Measurements from ENCODE around the gene SLC15A4.
"Not testable (repeated sequence)": the region's sequence is repeated elsewhere in the genome, so short reads cannot be mapped to it uniquely, and the experiment has no call there.

Gene SLC15A4

DNA sequence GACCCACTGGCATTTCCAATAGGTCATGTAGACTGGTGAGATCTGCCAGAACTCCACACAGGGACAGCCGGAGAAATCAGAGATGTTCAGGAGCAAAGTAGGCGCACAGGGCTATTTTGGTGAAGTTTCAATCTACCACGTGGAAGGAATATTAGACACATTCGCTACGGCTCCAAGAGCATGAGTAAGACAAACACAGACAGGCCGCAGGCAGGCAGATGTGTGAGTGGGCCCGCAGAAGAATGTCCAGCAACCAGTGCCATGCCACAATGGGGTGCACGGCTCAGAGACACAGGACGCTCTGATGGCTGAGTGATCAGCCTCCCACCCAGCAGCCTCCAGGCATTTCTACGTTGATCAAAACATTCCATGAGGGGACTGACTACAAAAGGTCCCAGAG lies 10.4 kb downstream of the SLC15A4 start:
- no peak for DNase-seq

DNA sequence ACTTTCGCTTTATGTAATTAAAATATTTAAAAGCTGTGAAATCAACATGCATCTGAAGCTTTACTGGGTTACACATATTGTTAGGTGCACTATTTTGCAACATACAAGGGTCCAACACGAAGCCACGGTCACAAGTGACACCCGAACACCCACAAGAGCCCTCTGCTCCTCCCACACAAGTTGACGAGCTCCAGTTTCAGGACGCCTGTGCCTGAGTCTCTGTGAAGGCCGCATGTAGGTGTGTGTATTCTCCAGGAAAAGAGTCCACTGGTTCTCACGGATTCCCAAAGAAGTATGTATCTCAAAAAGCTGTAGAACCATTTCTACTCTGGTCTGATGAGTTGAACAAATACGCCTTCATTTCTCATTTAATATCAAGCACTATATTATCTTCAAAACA lies 12.0 kb downstream of the SLC15A4 start:
- no peak for DNase-seq

DNA sequence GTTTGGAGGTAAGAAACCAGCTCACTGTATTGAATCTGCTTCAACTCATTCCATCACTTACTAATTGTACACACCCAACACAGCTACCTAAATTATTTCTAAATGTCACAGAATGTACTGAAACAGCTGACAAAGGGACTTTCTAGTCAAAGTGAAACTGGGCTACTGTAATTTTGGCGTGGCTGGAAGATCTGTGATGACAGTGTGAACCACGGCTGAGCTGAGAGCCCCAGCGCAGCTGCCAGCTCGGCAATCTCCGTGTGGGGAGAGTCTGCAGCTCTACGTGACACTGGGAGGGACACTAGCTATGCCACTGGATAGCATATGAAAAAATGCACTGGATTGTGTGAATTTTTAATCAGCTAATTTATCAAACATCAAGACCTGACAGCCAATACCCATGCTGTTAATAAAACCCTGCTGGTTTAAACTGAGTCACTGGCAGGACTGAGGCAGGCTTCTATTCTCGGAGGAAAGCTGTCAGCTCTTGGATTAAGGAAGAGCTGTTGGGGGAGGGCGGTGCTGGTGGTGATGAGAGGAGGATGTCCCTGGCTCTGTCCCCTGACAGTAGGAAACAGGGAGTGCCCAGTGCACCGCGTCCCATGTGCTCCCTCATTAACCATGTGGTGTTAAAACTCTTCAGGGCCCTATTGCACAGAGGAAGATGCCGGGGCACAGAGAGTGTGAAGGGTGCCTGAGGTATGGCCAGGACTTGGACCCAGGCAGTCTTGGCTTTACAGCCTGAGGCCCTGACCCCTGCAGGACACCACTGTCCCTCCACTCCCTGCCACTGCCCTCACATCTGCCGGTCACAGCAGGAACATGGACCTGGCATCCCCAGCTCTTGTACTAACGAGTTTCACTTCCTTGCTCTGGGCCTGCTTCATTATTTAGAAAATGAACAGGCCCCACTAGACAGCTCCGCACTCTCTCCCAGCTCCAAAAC lies 13.3 kb downstream of the SLC15A4 start:
- DNase-seq: no peak

DNA sequence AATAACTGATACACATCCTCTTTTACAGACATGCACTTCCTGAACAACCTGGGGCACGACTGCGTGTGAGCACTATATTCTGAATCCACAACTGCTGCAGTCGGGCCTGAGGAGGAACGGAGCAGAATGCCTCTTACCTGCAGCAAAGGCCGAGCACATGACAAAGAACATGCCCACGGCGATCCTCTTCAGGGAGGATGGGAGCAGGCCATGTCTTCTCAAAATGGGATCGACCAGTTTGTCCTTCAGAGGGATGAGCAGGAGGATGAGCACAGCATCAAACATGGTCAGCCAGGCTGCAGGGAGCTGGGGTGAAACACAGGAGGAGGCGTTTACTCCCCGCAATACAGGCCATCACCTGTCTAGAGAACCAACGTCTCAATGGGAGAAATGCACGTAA lies 15.1 kb downstream of the SLC15A4 start:
- DNase-seq: no peak

DNA sequence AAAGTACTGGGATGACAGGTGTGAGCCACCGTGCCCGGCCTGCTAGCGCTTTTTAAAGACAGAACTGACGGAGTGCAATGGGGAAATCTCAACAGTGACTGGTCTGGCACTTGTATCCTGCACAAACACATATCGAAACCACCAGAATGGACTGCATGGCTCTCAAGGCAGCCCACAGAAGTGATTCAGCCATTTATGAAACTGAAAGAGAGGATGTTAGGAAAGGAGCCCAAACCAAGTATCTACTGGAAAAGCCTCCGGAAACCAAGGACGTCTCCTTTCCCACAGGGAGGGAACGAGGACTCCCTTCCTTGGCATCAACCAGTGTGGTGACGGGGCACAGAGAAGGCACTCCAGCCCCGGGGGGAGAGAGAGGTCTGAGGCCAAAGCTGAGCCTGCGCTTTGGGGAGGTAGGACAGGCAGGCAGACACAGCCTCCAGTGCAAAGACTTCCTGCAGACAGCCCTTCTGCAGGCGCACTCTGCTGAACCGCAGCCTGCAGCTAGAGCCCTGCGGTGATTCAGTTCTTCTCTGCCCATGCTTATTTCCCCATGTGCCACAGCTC lies 16.5 kb downstream of the SLC15A4 start:
- no peak for DNase-seq

DNA sequence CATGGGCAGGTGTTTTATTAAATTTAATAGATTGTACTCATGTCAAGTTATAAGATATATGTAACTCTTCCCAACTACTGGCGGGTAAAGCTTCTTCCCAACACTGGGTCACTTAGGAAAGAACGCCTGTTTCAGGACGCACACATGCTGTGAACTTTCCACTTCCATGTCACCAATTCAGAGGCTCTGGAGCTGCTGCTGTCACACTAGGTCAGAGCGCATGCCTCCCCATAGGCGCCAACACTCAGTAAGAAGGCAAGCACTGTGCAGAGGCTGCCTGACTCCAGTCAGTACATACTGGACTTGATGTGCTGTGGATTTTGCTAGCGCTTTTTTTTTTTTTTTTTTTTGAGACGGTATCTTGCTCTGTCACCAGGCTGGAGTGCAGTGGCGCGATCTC lies 17.2 kb downstream of the SLC15A4 start:
- no peak for DNase-seq

DNA sequence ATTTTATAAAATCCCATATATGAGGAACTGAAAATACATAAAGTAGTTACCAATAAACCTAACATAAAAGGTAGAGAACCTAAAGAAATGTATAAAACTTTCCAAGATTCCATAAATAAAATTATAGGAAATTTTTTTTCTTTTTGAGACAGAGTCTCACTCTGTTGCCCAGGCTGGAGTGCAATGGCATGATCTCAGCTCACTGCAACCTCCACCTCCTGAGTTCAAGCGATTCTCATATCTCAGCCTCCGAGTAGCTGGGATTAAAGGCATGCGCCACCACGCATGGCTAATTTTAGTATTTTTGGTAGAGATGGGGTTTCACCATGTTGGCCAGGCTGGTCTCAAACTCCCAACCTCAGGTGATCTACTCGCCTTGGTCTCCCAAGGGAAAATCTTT lies 18.4 kb downstream of the SLC15A4 start:
- not testable (repeated sequence) for DNase-seq

DNA sequence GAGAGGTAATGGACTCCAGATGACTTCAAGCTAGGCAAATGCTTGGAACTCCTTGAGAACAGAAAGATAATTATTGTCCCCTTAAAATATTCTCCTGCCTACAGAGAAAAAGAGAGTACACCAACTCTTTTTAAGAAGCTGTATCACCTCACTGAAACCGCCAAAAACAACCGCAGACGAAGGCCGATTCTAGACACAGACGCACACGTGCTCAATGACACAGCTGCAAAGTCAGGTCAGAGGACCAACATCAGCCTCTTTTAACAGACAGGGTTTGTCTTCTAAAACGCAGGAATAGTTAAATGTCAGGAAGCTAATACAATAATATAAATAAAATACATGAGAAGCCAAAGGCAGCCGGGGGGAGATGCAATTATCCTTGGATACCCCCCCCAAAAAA lies 19.0 kb downstream of the SLC15A4 start:
- DNase-seq: no peak

DNA sequence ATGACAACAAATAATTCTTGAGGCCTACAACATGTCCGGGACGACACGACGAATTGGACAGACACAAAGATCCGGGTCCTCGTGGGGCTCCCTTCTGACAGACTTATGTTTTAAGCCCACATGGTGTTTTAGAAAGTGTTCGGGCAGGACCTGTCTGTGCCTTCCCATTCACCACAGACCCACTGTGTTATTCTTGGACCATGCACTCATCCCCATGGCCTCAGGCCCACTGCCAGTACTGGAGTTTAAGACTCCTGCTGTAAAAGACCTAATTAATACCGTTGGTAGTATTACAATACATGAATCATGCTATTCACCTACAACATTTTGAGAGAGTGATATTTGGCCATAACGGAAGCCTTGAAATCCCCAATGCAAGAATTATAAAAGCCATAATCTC lies 20.0 kb downstream of the SLC15A4 start:
- DNase-seq: no peak

DNA sequence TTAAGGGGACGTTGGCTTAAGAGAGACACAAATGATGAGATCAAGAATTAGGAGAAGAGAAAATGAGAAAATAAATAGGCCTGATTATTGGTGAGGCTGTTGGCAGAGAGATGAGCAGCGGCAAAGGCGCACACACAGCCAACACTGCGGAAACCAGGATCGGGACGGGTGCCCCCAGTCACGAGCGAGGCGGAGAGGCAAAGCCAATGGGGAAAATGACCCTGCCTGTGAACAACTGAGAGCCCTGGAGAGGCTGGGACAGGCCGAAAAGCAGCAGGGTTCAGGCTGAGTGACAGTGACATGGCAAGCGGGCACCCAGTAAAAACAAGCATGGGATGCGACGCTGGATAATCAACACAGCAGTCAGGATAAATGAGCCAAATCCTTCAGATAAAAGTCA lies 21.0 kb downstream of the SLC15A4 start:
- no peak for DNase-seq

DNA sequence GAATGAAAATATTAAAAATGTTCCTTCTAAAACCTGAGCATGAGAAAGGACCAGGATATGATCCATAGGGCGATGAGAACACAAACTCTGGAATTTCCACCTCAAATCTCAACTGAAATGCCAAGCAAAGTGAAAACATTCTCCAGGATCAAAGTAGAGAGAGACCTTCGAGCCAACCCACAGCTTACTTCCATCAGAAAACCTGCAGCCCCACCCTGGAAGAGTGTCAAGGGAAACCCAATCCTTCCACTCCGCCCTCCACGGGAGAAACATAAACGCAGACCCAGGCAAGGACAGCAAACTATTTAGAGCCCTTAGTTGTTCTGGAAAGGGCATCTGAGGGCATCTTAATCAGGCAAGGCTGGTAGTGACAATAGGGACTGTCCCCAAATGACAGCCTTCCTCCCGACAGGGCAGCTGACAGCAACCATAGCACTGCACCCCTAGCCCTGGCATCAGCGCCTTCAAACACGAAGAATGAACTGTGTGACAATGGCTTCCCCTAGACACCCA lies 21.8 kb downstream of the SLC15A4 start:
- DNase-seq: no peak

DNA sequence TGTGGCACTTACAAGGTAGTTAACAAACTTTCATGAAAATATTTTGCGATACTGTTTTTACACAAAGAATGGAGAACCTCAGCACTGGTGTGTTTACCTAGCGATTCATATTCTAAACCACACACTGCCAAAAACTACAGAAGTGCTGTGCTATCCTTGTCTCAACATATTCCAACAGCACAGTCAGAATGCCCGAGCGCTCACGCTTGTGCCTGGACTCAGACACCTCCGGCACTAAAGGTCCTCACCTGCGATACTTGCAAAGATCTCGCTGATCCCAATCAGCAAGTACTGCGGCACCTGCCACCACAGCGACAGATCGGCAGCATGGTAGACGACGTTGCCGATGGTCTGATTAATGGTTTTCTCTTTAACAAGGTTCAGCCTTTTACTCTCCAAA lies 23.2 kb downstream of the SLC15A4 start:
- no peak for DNase-seq

DNA sequence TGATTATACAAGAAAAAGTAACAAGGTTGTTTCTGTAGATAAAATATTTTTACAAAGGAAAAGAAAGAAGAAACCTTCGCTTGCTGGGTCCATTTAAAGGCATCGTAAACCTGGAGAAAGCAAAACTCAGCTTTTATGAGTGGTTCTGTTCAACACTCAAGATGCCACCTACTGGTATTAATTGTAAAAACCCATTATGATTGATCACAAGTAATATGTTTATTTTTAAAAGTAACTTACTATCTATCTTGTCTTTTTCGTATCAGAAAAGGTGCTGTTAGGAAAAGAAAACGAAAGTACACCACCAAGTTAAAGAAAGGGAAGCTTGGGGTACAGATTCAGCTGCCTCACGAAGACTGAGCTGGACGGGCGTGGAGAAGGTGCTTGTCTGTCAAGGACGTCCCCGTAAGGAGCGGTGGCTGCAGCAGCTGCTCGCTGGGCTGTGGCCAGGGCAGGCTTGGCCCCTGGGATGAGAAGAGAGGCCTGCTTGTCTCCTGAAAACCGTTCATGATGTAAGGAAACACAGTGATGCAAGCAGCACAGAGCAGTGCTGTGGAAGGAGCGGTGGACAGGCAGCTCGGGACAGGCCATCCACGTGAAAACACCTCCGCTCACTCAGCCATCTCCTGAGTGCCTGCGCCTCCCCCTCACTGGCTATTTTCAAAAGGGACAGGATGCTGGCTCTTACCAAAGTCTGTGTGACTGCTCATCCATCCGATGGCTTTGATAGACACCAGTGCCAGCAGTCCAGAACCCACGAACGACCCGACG lies 25.0 kb downstream of the SLC15A4 start:
- no peak for DNase-seq

DNA sequence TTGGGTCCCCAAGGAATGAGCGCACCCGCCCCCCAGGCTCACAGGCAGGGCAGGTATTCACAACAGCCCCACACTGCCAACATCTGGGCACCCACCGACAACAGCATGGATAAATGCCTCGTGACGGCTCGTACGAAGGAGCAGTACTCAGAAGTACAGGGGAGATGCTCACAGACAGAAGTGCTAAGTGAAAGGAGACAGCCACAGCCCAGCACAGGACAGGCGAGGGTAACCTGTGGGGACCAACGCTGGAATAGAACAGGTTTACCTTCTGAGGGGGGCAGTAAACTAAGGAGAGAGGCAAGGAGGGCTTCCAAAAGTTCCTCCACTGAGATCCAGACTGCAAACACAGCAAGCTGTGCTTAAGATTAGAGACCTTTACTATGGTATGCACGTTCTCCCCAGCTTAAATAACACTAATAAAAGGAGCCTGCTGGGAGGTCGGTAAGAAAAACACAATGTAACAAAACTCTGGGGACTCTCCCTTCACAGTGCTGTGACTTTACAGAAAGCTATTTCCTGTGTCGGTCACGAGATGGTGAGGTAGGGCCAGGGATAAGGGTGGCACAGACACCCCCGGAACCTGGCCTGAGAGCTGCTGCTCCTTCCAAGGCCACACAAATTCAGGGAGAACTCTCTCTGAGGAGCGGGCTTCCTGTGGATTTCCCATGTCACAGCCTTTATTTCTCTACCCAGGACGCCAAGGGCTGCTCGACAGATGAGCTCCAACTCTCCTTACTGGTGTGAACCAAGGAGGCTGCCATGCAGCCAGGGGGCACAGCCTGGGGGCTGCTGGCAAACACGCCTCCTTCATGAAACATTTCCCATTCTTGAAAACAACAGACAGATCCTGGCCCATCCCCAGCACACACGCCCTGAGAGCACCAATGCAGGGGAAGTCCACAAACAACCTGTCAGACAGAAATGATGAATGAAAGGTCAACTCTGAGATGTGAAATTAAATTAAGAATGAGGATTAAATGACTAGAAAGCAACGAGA lies 26.3 kb downstream of the SLC15A4 start:
- DNase-seq: no peak

DNA sequence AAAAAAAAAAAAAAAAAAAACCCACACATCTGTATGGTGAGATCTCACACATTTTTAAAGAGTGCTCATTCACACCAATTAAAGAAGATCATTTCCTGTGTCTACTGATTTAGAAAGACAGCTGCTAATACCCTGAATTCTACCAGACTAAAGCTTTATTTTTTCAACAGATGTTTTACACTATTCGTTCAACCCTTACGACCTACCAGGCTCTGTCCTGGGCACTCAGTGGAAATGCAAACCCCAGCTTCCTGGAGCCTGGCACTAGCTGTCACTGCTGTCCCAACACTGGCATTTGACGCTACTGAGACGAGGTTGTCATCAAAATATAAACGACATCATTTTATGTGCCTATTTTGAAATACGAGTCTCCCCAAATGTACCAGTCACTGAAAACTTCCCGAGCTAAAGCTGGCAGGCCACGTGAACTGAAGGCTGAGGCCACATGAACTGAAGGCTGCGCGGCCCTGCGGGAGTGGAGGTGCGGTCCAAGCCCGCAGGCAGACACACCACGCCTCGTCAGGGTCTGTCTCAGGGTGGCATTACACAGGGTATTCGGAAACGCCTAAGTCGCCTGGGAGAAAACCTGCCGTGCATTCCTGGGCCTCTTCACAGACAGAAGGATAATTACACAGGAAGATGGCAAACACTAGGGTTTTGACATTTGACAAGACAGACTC lies 27.2 kb downstream of the SLC15A4 start:
- no peak for DNase-seq

DNA sequence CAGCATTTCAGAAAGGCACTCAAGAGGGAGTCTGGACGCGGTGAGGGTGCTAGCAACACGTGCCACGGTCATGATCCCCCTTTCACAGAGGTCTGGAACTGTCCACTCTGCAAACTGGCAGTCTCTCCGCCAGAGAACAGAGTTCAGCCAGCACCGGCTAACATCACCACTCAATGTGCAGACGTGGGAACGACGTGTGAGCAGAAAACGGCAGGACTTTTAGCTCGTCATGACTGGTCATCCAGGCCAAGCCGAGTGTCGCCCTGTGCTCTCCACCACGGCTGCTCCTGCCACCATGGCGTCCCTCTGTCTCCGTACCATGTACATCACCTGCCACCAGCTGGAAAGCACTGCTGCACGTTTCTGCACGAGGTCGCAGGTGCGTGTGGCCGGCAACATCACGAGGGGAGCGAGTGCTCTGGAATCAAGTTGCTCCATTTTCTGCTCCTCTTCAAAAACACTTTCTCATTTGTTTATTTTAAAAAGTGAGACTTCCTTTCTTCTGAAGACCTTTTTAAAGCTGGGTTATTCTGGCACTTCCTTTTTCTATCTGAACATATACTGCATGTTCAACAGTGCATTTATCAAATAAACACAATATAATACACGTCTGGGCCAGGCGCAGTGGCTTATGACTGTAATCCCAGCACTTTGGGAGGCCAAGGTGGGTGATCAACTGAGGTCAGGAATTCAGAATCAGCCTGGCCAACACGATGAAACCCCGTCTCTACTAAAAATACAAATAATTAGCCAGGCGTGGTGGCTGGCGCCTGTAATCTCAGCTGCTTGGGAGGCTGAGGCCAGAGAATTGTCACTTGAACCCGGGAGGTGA lies 28.0 kb downstream of the SLC15A4 start:
- DNase-seq: no peak

DNA sequence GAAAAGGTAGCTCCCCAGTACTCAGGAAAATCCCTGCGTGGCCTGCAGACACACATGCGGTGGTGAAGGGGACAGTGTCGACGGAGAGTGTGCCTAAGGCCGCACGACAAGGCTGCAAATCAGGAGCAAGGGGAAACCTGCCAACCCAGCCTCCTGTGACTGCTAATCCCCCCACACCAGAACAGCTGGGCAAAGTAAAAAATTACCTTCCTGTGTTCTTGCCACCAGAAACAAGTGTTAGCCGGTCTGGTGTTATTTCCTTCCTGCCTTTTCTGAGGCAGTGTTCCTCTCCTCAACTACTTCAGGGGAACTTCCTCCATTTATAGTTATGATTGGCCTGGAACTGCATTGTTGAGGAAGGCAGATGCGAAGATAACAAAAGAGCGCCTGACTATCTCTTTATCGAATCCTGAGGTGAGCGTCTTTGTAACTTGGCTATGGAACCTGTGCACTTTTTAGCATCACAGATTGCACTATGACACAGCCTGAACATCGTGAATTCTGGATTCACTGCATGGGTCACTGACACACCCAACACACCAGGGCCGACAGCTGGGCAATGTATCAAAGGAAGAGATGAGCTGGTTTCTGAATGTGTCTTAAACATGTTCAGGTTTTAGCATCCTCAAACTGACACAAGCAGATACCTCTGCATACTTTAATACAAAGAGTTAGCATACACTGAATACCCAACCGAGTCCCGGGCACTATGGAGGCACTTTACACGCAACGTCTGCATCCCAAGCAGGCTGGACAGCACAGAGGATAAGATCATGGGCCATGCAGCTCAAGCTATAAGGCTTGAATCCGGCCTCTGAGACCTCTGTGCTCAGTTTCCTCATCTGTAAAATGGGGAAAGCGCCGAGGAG lies 28.9 kb downstream of the SLC15A4 start:
- DNase-seq: no peak

DNA sequence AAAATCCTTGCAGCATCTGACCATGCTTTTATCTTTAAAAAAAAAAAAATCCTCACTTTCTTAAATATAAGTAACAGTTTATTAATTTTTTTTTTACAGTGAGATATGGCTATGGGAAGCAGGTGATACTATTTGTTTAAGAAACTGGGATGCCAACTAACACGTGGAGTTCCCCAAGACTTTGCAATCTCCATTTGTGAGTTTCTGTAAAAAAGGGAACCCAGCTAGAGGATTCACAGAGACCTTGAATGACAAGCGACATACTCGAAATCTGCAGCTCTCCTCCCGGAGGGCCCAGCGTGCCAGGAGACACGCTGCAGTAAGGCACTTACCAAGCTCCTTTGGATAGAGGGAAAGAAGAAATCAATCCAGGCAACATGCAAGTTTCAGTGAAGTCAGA lies 30.1 kb downstream of the SLC15A4 start:
- no peak for DNase-seq

DNA sequence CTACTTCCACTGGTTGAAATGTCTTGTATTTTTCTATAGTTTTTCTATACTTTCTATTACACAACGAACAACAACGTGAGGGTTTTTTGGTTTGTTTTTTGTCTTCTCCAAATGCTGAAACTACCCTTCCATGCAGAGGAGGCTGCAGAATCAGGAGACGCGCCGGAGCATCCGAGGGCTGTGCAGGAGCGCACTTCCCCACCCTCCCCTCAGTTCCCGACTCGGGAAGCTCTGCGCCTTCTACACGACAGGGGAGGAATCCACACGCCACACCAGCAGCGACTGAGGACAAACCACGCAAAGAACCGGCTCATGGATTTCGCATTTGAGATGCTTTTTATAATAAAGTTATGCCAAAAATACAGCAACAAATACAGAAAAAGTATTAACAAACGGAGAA lies 30.9 kb downstream of the SLC15A4 start:
- no peak for DNase-seq

DNA sequence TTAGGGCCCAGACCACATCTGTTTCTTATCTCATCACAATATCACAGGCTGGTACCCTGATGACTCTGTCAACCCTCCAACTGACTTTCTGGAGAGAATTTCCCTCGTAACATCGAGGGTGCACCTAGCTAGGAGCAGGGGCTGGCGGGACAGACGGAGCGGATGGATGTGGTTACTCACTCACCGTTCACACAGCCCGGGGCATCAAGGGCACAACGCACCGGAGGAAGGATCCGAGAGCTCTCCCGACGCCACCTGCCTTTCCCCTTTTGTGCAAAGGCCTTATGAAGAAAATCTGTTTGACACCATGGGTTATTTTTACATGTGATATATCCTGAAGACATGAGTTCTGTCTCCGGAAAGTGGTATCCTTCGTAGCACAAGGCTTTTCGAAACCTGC lies 31.4 kb downstream of the SLC15A4 start:
- no peak for DNase-seq

Data from CD4-positive, alpha-beta T cell treated with Interleukin-17A for 4 hours (primary cell).